Measurements from ENCODE around the gene KCNN3. TPM values are rescaled to one million over a fixed set of nuclear protein-coding genes. Genes with fewer than 3 reads are reported as not detected.

Gene KCNN3
- total RNA-seq, 1 experiment from 2014 or later: 0.26 TPM

DNA sequence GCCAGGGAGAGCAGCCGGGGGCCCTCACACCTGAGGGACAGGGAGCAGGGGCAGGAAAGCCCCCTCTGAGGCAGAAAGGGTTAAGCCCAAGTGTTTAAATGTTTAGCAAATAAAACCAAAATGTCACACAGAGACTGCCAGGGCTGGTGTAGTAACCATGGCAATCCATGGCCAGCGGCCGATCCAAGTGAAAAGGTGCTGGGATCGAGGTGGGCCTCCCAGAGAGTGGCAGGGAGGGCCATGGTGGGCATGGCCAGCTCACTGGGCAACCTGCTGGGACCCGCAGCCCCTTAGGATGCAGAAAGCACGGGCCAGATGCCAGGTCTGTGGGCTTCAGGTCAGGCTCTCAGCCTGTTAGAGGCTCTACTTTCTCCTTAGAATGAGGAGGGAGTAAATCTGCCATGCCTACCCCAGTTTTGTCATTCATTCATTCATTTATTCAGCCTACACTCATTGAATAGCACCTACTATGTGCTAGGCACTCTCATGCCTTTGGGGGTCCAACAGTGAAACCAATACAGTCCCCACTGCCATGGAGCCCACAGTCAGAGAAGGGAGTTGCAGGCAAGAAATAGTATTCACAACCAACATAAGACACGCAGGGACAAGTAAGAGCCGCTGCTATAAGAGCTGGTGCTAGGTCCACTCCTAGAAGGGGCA lies 56.1 kb downstream of the KCNN3 start:
- H3K9ac ChIP-seq (ENCODE audit: low read length): no peak overlapping the region
- no peaks in the 10 kb centered on the region for H3K4me1 ChIP-seq (ENCODE audit: insufficient read depth, low read length)
- no peak overlapping the region for H3K4me3 ChIP-seq (ENCODE audit: low read length)
- no peak overlapping the region for H2AFZ ChIP-seq (ENCODE audit: low read length)
- peaks cover 52% of the 10 kb centered on the region for H3K27me3 ChIP-seq (ENCODE audit: low read length)
- TF ChIP-seq CTCF (conservative IDR thresholded peaks at IDR 0.05; ENCODE audit: low read depth, low read length) (no peak), EZH2 (IDR thresholded peaks at IDR 0.05; ENCODE audit: low read length, unreplicated experiment) (no peak), EZH2phosphoT487 (IDR thresholded peaks at IDR 0.05; ENCODE audit: borderline replicate concordance, low read length) (no peak)
- H3K27ac ChIP-seq (ENCODE audit: low read length): no peak overlapping the region
- ATAC-seq (no peak), DNase-seq (no peak)
- intact Hi-C loops (cut with micrococcal nuclease): no loop called here
- H4K20me1 ChIP-seq (ENCODE audit: low read length): no peaks in the 10 kb centered on the region
- BruUV-seq (replicated peaks): no TSS peak
- no peaks in the 10 kb centered on the region for H3K9me2 ChIP-seq (replicated peaks; ENCODE audit: low read length)
- ChIA-PET CTCF (no interaction called here), POLR2A (ENCODE audit: unreplicated experiment) (interaction anchor here (0.5 kb wide), 1 partner anchor 11 kb away, joined by 3 read pairs; no protein-coding TSS in a partner anchor)
- H3K36me3 ChIP-seq (ENCODE audit: low read depth, low read length): no peaks in the 10 kb centered on the region
- H3K4me2 ChIP-seq (ENCODE audit: low read length): no peak overlapping the region
- H3K9me3 ChIP-seq (ENCODE audit: low read length): no peaks in the 10 kb centered on the region
- no peaks in the 10 kb centered on the region for H3K79me2 ChIP-seq (ENCODE audit: low read length)
- H3F3A ChIP-seq (ENCODE audit: low read length, unreplicated experiment): no peaks in the 10 kb centered on the region

GRCh38 chr1:154813300-154813816 lies 56.7 kb downstream of the KCNN3 start:
- Histone ChIP-seq H3K27ac (ENCODE audit: low read length) (no peak overlapping the region), H3K9me2 (replicated peaks; ENCODE audit: low read length) (no peaks in the 10 kb centered on the region), H3K27me3 (ENCODE audit: low read length) (peaks cover 57% of the 10 kb centered on the region), H3K36me3 (ENCODE audit: low read depth, low read length) (no peaks in the 10 kb centered on the region), H3K9ac (ENCODE audit: low read length) (no peak overlapping the region), H3K4me3 (ENCODE audit: low read length) (no peak overlapping the region), H3F3A (ENCODE audit: low read length, unreplicated experiment) (no peaks in the 10 kb centered on the region), H2AFZ (ENCODE audit: low read length) (no peak overlapping the region), H3K79me2 (ENCODE audit: low read length) (no peaks in the 10 kb centered on the region), H3K4me2 (ENCODE audit: low read length) (no peak overlapping the region), H4K20me1 (ENCODE audit: low read length) (no peaks in the 10 kb centered on the region), H3K4me1 (ENCODE audit: insufficient read depth, low read length) (no peaks in the 10 kb centered on the region), H3K9me3 (ENCODE audit: low read length) (no peaks in the 10 kb centered on the region)
- ChIA-PET POLR2A (ENCODE audit: unreplicated experiment) (no interaction called here), CTCF (interaction anchor here (0.6 kb wide), 1 partner anchor 308 kb away, joined by 3 read pairs; no protein-coding TSS in a partner anchor)
- DNase-seq: no peak
- TF ChIP-seq CTCF (conservative IDR thresholded peaks at IDR 0.05; ENCODE audit: low read depth, low read length) (no peak), EZH2phosphoT487 (IDR thresholded peaks at IDR 0.05; ENCODE audit: borderline replicate concordance, low read length) (no peak), EZH2 (IDR thresholded peaks at IDR 0.05; ENCODE audit: low read length, unreplicated experiment) (no peak)
- ATAC-seq: no peak
- no TSS peak for BruUV-seq (replicated peaks)
- intact Hi-C loops (cut with micrococcal nuclease): no loop called here

- intact Hi-C loops (cut with micrococcal nuclease): no loop called here
- Histone ChIP-seq H3K27ac (ENCODE audit: low read length) (no peak overlapping the region), H2AFZ (ENCODE audit: low read length) (no peak overlapping the region), H3K4me2 (ENCODE audit: low read length) (no peak overlapping the region), H3K79me2 (ENCODE audit: low read length) (no peaks in the 10 kb centered on the region), H3K36me3 (ENCODE audit: low read depth, low read length) (no peaks in the 10 kb centered on the region), H3F3A (ENCODE audit: low read length, unreplicated experiment) (no peaks in the 10 kb centered on the region), H3K9me2 (replicated peaks; ENCODE audit: low read length) (no peaks in the 10 kb centered on the region), H3K9ac (ENCODE audit: low read length) (no peak overlapping the region), H3K4me1 (ENCODE audit: insufficient read depth, low read length) (no peaks in the 10 kb centered on the region), H3K4me3 (ENCODE audit: low read length) (no peak overlapping the region), H4K20me1 (ENCODE audit: low read length) (no peaks in the 10 kb centered on the region), H3K9me3 (ENCODE audit: low read length) (no peaks in the 10 kb centered on the region), H3K27me3 (ENCODE audit: low read length) (peaks cover 62% of the 10 kb centered on the region)
- DNase-seq (no peak), ATAC-seq (no peak)
- TF ChIP-seq EZH2phosphoT487 (IDR thresholded peaks at IDR 0.05; ENCODE audit: borderline replicate concordance, low read length) (no peak), CTCF (conservative IDR thresholded peaks at IDR 0.05; ENCODE audit: low read depth, low read length) (no peak), EZH2 (IDR thresholded peaks at IDR 0.05; ENCODE audit: low read length, unreplicated experiment) (no peak)
- no TSS peak for BruUV-seq (replicated peaks)
- ChIA-PET POLR2A (ENCODE audit: unreplicated experiment) (no interaction called here), CTCF (interaction anchor here (0.6 kb wide), 1 partner anchor 307 kb away, joined by 3 read pairs; no protein-coding TSS in a partner anchor)
These were observed 57.2 kb downstream of the KCNN3 start for GRCh38 chr1:154812877-154813276.
